Midbrain (tissue), 1 donor: ENCODE data around the gene SPATC1L.
"Not testable (repeated sequence)": the region's sequence is repeated elsewhere in the genome, so short reads cannot be mapped to it uniquely, and the experiment has no call there.

Experiments used
- DNase-seq: peaks from one replicate; lab custom pipeline; 2025; lab: John Stamatoyannopoulos, UW

The SPATC1L gene

GRCh38 chr21:46150491-46151121 lies 33.7 kb downstream of the SPATC1L start:
- no peak for DNase-seq

- DNase-seq: no peak
Measured at GRCh38 chr21:46150073-46150472, 34.2 kb downstream of the SPATC1L start.

DNA sequence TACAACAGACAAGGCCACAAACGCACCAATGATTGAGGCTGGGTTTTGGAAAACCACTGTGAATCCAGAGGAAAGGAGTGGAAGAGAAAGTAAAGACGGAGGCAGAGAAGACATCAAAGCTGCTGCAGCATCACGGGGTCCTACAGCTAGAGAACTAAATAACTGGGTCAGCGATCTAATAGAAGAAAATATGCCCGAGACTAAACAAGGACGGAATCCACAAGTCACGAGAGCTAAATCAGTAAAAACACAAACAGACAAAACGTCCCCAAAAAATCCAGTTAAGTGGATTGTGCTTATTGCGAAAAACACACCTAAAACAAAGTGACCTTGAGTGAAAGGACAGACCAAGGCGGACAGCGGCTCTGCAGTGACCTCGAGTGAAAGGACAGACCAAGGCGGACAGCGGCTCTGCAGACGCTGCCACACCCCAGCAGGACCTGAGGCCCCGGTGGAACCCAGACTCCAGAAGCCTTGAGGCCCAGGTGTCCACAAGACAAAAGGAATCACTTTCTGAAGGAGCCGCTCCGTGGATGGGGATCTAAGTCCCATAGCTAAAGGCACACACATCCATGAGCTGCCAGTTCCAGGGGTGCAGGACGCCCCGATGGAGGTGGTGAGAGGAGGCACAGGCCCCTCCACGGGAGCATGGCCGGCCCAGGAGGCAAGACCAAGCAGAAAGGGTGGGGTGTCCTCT lies 34.9 kb downstream of the SPATC1L start:
- no peak for DNase-seq

- no peak for DNase-seq
Measured at GRCh38 chr21:46148106-46148505, 36.2 kb downstream of the SPATC1L start.

DNA sequence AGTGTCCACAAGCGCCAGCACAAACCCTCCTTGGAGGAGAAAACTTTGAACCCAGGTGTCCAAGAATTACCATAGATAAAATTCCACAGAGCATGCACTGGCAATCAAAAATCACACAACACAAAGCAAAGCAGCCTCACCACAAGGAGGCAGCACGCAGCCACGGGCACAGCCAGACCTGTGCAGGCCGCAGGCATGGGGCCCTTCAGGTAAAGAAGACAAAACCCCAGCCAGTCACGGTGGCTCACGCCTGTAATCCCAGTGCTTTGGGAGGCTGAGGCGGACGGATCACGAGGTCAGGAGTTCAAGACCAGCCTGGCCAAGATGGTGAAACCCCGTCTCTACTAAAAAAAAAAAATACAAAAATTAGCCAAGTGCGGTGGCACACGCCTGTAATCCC lies 36.8 kb downstream of the SPATC1L start:
- DNase-seq: peak; percentile 4

DNA sequence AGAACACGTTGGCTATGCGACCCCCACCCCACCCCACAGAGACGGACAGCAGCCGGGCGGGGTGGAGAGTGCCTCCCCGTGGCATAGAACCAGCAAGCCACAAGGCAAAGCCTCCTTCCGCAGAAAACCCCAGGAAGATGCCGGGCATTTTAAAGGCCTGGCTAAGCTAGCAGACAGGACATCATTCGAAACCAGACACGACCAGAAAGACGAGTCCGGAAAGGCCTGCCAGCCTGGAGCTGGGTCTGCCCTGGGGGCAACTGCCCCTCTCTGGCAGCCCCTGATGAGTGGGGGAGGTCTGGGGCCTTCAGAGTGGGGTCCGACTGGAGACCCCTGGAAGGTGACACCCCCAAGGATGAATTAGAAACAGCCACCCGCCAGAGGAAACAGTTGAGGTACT lies 37.4 kb downstream of the SPATC1L start:
- DNase-seq: no peak

DNA sequence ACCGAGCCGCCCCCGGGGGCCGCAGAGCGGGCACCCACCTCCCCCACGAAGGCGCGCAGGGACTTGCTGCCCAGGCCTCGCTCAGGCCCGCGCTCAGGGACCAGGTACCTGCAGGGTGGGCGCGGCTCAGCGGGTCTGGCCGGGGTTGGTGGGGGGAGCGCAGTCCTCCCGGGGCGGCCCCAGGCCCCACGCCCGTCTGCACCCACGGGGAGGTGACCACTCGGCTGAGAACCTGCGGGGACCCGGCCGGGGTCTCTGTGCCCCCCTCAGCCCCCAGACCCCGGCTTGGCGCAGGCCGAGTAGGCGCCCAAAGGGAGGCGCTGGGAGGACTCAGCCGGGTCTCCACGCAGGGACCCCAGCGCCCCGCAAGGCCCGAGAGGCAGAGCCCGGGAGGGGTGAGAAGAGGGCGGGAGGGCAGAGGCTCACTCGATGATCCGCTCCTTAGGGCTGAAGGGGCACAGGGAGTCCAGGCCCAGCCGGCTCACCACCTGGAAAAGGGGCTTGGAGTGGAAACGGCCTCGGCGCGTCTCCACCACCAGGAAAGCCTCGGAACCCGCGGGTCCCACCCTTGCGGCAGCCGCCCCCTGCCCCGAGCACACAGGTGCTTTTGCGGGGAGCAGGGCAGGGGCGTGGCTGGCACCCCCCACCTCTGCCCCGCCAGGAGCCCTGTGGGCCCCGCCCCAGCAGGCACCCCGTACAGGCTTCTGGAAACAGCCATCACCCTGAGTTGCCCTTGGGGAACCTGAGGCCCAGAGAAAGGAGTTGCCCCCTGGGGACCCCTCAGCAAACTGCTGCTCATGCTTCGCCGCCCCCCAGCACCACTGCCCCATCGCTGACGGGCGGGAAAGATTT lies 38.2 kb downstream of the SPATC1L start:
- no peak for DNase-seq

GRCh38 chr21:46145159-46145839 lies 39.0 kb downstream of the SPATC1L start:
- DNase-seq: no peak

GRCh38 chr21:46144464-46145070 lies 39.7 kb downstream of the SPATC1L start:
- peak; percentile 33 for DNase-seq

GRCh38 chr21:46142582-46143473 lies 41.4 kb downstream of the SPATC1L start:
- no peak for DNase-seq

DNA sequence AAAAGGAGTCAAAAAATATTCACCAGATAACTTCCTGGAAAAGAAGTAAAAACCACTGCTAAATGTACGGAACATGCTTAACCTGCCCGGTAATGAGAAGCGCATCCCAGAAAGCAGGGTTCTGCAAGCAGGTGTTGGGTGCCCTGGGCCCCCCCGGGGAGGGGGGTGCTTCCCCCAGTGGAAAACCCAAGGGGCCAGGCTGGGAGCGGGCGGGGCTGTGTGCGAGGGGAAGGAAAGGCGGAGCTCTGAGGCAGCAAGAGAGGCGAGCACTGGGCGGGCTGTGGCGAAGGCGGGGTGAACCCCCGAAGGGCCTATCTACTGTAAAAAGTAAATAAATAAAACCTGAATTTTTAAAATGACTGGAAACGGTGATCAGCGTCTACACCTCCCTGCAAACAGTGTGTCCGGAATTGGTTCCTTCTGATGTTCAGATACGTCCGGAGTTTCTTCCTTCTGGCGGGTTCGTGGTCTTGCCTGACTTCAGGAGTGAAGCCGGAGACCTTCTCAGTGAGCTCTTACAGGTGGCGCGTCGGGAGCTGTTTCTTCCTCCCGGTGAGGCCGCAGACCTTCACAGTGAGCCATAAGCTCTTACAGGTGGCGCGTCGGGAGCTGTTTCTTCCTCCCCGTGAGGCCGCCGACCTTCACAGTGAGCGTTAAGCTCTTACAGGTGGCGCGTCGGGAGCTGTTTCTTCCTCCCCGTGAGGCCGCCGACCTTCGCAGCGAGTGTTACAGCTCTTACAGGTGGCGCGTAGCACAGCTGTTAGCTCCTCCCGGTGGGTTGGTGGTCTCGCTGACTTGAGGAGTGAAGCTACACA lies 42.3 kb downstream of the SPATC1L start:
- DNase-seq: no peak

- DNase-seq: not testable (repeated sequence)
Measured at GRCh38 chr21:46140352-46141003, 43.8 kb downstream of the SPATC1L start.

DNA sequence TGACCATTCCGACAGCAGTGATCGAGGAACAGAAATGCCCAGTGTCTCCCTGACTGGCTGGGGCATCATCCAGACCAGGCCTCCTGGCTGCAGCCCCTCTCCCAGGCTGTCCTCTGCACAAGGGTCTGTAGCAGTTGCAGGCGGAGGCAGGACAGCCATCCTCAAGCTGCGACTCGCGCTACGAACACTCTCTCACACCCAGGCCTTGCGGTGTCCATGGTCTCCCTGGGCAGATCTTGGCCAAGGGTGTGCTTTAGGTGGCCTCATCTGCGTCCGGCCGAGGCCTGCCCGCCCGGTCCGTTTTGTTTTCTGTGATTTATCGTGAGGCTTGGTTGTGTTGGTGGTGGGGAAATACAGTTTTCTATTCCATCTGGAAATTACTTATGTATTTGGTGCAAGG lies 44.6 kb downstream of the SPATC1L start:
- DNase-seq: no peak

DNA sequence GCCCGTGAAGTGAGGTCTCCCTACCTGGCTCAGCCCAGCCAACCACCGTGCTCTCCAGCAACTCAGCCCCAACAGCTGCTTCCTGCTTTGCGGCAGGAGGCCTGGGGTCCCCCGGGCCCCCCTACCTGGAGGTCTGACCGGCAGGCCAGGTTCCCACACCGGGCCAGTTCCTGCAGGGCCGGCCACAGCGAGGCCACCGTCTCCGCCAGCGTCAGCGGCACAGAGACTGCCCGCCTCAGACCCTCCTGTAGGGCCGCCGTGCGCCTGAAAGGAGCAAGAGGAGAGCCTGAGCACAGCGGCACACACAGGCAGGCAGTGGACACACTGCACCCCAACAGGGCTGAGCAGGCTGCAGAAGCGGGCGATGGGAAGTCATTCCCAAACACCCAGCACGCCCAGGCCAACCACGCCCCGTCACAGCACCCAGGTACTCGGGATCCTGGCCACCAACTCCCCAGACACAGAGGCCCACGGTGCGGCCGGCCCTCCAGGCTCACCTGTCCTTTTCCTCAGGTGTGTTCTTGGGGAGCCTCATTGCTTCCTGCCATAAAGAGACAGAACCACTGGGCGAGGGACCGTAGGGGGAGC lies 45.8 kb downstream of the SPATC1L start:
- DNase-seq: no peak

GRCh38 chr21:46137908-46138307 lies 46.4 kb downstream of the SPATC1L start:
- no peak for DNase-seq

- DNase-seq: no peak
Measured at GRCh38 chr21:46136739-46137349, 47.4 kb downstream of the SPATC1L start.

- no peak for DNase-seq
Measured at GRCh38 chr21:46135782-46136395, 48.4 kb downstream of the SPATC1L start.
